WTC11 (cell line): ENCODE results near the gene FOXJ3. TPM values are rescaled to one million over a fixed set of nuclear protein-coding genes. Genes with fewer than 3 reads are reported as not detected.

Experiments used
- ATAC-seq: fragments of 200-7000 bp; cut with Tn5 transposase; 2 replicates; pipeline ENCODE4 v1.10.0; 2021; ENCODE audit warnings: mild to moderate bottlenecking, moderate library complexity
- CTCF ChIA-PET: fragments of 300-600 bp; sonication (Branson Sonifier 250); formaldehyde crosslinking; loops from one replicate; lab custom pipeline; 2021; ENCODE audit warnings: antibody characterized with exemption; lab: Charles Lee
- POLR2A ChIA-PET: fragments of 350-600 bp; sonication (Branson Sonifier 250); formaldehyde crosslinking; loops from one replicate; lab custom pipeline; 2021; ENCODE audit warnings: antibody characterized with exemption; lab: Charles Lee
- DNase-seq: peaks from one replicate; pipeline ENCODE4 v3.0.0; 2021; ENCODE audit warnings: low spot score
- H3K27ac Mint-ChIP-seq: 2 replicates; pipeline ENCODE4 v1.8.0; 2021; ENCODE audit warnings: mixed read lengths
- H3K27me3 Mint-ChIP-seq: 2 replicates; pipeline ENCODE4 v1.8.0; 2021; ENCODE audit warnings: low read depth, mild to moderate bottlenecking, moderate library complexity, mixed read lengths
- H3K36me3 Mint-ChIP-seq: 2 replicates; pipeline ENCODE4 v1.8.0; 2021; ENCODE audit warnings: mixed read lengths
- H3K4me1 Mint-ChIP-seq: 2 replicates; pipeline ENCODE4 v1.8.0; 2022; ENCODE audit warnings: mixed read lengths
- H3K4me3 Mint-ChIP-seq: 2 replicates; pipeline ENCODE4 v1.8.0; 2021; ENCODE audit warnings: mild to moderate bottlenecking, moderate library complexity, mixed read lengths
- H3K9me3 Mint-ChIP-seq: 2 replicates; pipeline ENCODE4 v1.8.0; 2021; ENCODE audit warnings: mixed read lengths
- AFF4 ChIP-seq: sonication (generic); formaldehyde crosslinking; IDR thresholded peaks from 2 replicates; pipeline ENCODE4 v1.8.1; 2023; ENCODE audit warnings: mild to moderate bottlenecking, missing genetic modification reagents, borderline replicate concordance
- ATF1 ChIP-seq: sonication (generic); formaldehyde crosslinking; IDR thresholded peaks from 2 replicates; pipeline ENCODE4 v1.8.1; 2023; ENCODE audit warnings: mild to moderate bottlenecking, moderate library complexity, missing genetic modification reagents
- ATF2 ChIP-seq: sonication (generic); formaldehyde crosslinking; IDR thresholded peaks from 2 replicates; pipeline ENCODE4 v1.8.1; 2022; ENCODE audit warnings: low read depth, missing genetic modification reagents, borderline replicate concordance
- CBFB ChIP-seq: sonication (generic); formaldehyde crosslinking; IDR thresholded peaks from 2 replicates; pipeline ENCODE4 v1.8.1; 2022; ENCODE audit warnings: mild to moderate bottlenecking, low read depth, missing genetic modification reagents
- E2F1 ChIP-seq: sonication (generic); formaldehyde crosslinking; IDR thresholded peaks from 2 replicates; pipeline ENCODE4 v1.8.0; 2022; ENCODE audit warnings: mild to moderate bottlenecking, missing genetic modification reagents
- E2F4 ChIP-seq: sonication (generic); formaldehyde crosslinking; IDR thresholded peaks from 2 replicates; pipeline ENCODE4 v1.8.1; 2022; ENCODE audit warnings: low read depth, mild to moderate bottlenecking, moderate library complexity, missing genetic modification reagents, borderline replicate concordance
- ETV6 ChIP-seq: sonication (generic); formaldehyde crosslinking; IDR thresholded peaks from 2 replicates; pipeline ENCODE4 v1.8.1; 2022; ENCODE audit warnings: mild to moderate bottlenecking, missing genetic modification reagents
- FOXJ3 ChIP-seq: sonication (generic); formaldehyde crosslinking; IDR thresholded peaks from 2 replicates; pipeline ENCODE4 v1.9.0; 2021; ENCODE audit warnings: missing genetic modification reagents, mild to moderate bottlenecking, borderline replicate concordance
- FOXP4 ChIP-seq: sonication (generic); formaldehyde crosslinking; IDR thresholded peaks from 2 replicates; pipeline ENCODE4 v1.8.0; 2022; ENCODE audit warnings: mild to moderate bottlenecking, missing genetic modification reagents
- GABPB1 ChIP-seq: sonication (generic); formaldehyde crosslinking; IDR thresholded peaks from 2 replicates; pipeline ENCODE4 v1.8.1; 2023; ENCODE audit warnings: mild to moderate bottlenecking, missing genetic modification reagents
- IRF2 ChIP-seq: sonication (generic); formaldehyde crosslinking; IDR thresholded peaks from 2 replicates; pipeline ENCODE4 v1.8.0; 2022; ENCODE audit warnings: low read depth, missing genetic modification reagents, borderline replicate concordance
- JUN ChIP-seq: sonication (generic); formaldehyde crosslinking; IDR thresholded peaks from 2 replicates; pipeline ENCODE4 v1.8.0; 2023; ENCODE audit warnings: mild to moderate bottlenecking, missing genetic modification reagents
- KAT7 ChIP-seq: sonication (generic); formaldehyde crosslinking; IDR thresholded peaks from 2 replicates; pipeline ENCODE4 v1.8.1; 2023; ENCODE audit warnings: missing genetic modification reagents, mild to moderate bottlenecking, borderline replicate concordance
- NR1H2 ChIP-seq: sonication (generic); formaldehyde crosslinking; IDR thresholded peaks from 2 replicates; pipeline ENCODE4 v1.9.0; 2021; ENCODE audit warnings: mild to moderate bottlenecking, moderate library complexity, missing genetic modification reagents
- NR2C2 ChIP-seq: sonication (generic); formaldehyde crosslinking; IDR thresholded peaks from 2 replicates; pipeline ENCODE4 v1.8.0; 2022; ENCODE audit warnings: mild to moderate bottlenecking, missing genetic modification reagents
- PRRX2 ChIP-seq: fragments of 250-450 bp; sonication (Bioruptor Pico); IDR thresholded peaks from 2 replicates; pipeline ENCODE4 v1.8.0; 2021; ENCODE audit warnings: mild to moderate bottlenecking
- RORB ChIP-seq: fragments of 250-450 bp; sonication (Bioruptor Pico); IDR thresholded peaks from 2 replicates; pipeline ENCODE4 v1.9.0; 2021; ENCODE audit warnings: mild to moderate bottlenecking
- TP53 ChIP-seq: sonication (generic); formaldehyde crosslinking; IDR thresholded peaks from 2 replicates; pipeline ENCODE4 v1.8.1; 2023; ENCODE audit warnings: mild to moderate bottlenecking, missing genetic modification reagents
- ZBTB21 ChIP-seq: sonication (generic); formaldehyde crosslinking; IDR thresholded peaks from 2 replicates; pipeline ENCODE4 v1.8.1; 2023; ENCODE audit warnings: mild to moderate bottlenecking, missing genetic modification reagents, borderline replicate concordance
- ZBTB43 ChIP-seq: sonication (generic); formaldehyde crosslinking; IDR thresholded peaks from 2 replicates; pipeline ENCODE4 v1.8.1; 2023; ENCODE audit warnings: mild to moderate bottlenecking, missing genetic modification reagents
- ZMAT4 ChIP-seq: fragments of 250-450 bp; sonication (Bioruptor Pico); IDR thresholded peaks from 2 replicates; pipeline ENCODE4 v1.9.0; 2021; ENCODE audit warnings: mild to moderate bottlenecking
- ZNF532 ChIP-seq: fragments of 250-450 bp; sonication (Bioruptor Pico); IDR thresholded peaks from 2 replicates; pipeline ENCODE4 v1.9.0; 2021; ENCODE audit warnings: mild to moderate bottlenecking, borderline replicate concordance
- total RNA-seq: library from RNA; stranded (reverse); gene quantifications from 3 replicates; pipeline ENCODE4 v1.2.3, GENCODE V29; 2021

FOXJ3 gene
- total RNA-seq, 1 experiment from 2014 or later: 43.3 TPM

- no peak for TF ChIP-seq E2F4 (CRISPR knock-in tag)
- no peak for TF ChIP-seq NR2C2 (CRISPR knock-in tag)
- TF ChIP-seq IRF2 (CRISPR knock-in tag): no peak
- TF ChIP-seq ZBTB43 (CRISPR knock-in tag): no peak
- no peak for TF ChIP-seq JUN (CRISPR knock-in tag)
- TF ChIP-seq TP53 (CRISPR knock-in tag): no peak
- no peak for TF ChIP-seq CBFB (CRISPR knock-in tag)
- no peak for TF ChIP-seq GABPB1 (CRISPR knock-in tag)
- no peak for TF ChIP-seq ZMAT4
- no peak for TF ChIP-seq NR1H2 (CRISPR knock-in tag)
- no peak for TF ChIP-seq PRRX2 (CRISPR knock-in tag)
- no peak for TF ChIP-seq ZNF532 (CRISPR knock-in tag)
- TF ChIP-seq ZBTB21 (CRISPR knock-in tag): no peak
- TF ChIP-seq FOXP4 (CRISPR knock-in tag): no peak
- TF ChIP-seq, all 79 proteins: peak for 0
Observed at GRCh38 chr1:42280821-42281220, 54.2 kb downstream of the FOXJ3 start (continued).

- no peaks in the 10 kb centered on the region for H3K9me3 Mint-ChIP-seq
- ATAC-seq (peak; percentile 22; the same call in 1 of the 2 replicates), DNase-seq (no peak)
- peak overlapping the region; percentile 11 for H3K27ac Mint-ChIP-seq
- peaks cover 42% of the 10 kb centered on the region for H3K4me1 Mint-ChIP-seq
- no peaks in the 10 kb centered on the region for H3K27me3 Mint-ChIP-seq
- H3K4me3 Mint-ChIP-seq: no peak overlapping the region
- H3K36me3 Mint-ChIP-seq: peaks cover 10% of the 10 kb centered on the region
- CTCF ChIA-PET: interaction anchor here (0.8 to 1.5 kb wide), 3 partner anchors 13 to 106 kb away, joined by 3 to 6 read pairs (median 3); no protein-coding TSS in a partner anchor
- POLR2A ChIA-PET: no interaction called here
- TF ChIP-seq E2F1 (CRISPR knock-in tag): no peak
- TF ChIP-seq FOXJ3: no peak
- TF ChIP-seq KAT7 (CRISPR knock-in tag): no peak
- no peak for TF ChIP-seq RORB (CRISPR knock-in tag)
- TF ChIP-seq AFF4 (CRISPR knock-in tag): no peak
- no peak for TF ChIP-seq ATF2 (CRISPR knock-in tag)
- no peak for TF ChIP-seq ETV6 (CRISPR knock-in tag)
- no peak for TF ChIP-seq ATF1 (CRISPR knock-in tag)
Observed at GRCh38 chr1:42279055-42279454, 56.0 kb downstream of the FOXJ3 start.
